H9 (cell line): Measurements from ENCODE around the gene GNE. TPM values are rescaled to one million over a fixed set of nuclear protein-coding genes. Genes with fewer than 3 reads are reported as not detected.
"Not testable (repeated sequence)": the region's sequence is repeated elsewhere in the genome, so short reads cannot be mapped to it uniquely, and the experiment has no call there.

Source experiments
- DNase-seq: peaks from one replicate; pipeline ENCODE4 v3.0.0-alpha.2; 2017
- H2AFZ ChIP-seq: one replicate; pipeline ENCODE4 v1.6.1; 2013; ENCODE audit warnings: mild to moderate bottlenecking, low read length, control low read depth, moderate library complexity
- H2AK5ac ChIP-seq: 2 replicates; pipeline ENCODE4 v1.6.1; 2013; ENCODE audit warnings: low read length, control low read depth, mixed read lengths; ENCODE audit not compliant: insufficient read length
- H2BK120ac ChIP-seq: one replicate; pipeline ENCODE4 v1.6.1; 2013; ENCODE audit warnings: low read depth, mild to moderate bottlenecking, low read length, control low read depth, inconsistent platforms; ENCODE audit not compliant: poor library complexity, severe bottlenecking
- H2BK12ac ChIP-seq: 2 replicates; pipeline ENCODE4 v1.6.1; 2013; ENCODE audit warnings: low read length, control low read depth, mixed read lengths, low read depth; ENCODE audit not compliant: insufficient read length
- H2BK15ac ChIP-seq: 2 replicates; pipeline ENCODE4 v1.6.1; 2013; ENCODE audit warnings: low read depth, low read length, control low read depth
- H2BK20ac ChIP-seq: one replicate; pipeline ENCODE4 v1.6.1; 2013; ENCODE audit warnings: low read depth, mild to moderate bottlenecking, low read length, control low read depth, inconsistent platforms; ENCODE audit not compliant: poor library complexity, severe bottlenecking
- H2BK5ac ChIP-seq: 2 replicates; pipeline ENCODE4 v1.6.1; 2013; ENCODE audit warnings: low read length, control low read depth, mixed read lengths; ENCODE audit not compliant: insufficient read length
- H3K14ac ChIP-seq: 2 replicates; pipeline ENCODE4 v1.6.1; 2013; ENCODE audit warnings: low read length, control low read depth; ENCODE audit not compliant: insufficient read depth
- H3K18ac ChIP-seq: 2 replicates; pipeline ENCODE4 v1.6.1; 2013; ENCODE audit warnings: low read depth, mild to moderate bottlenecking, mixed read lengths, low read length, control low read depth; ENCODE audit not compliant: insufficient read length
- H3K23ac ChIP-seq: 2 replicates; pipeline ENCODE4 v1.6.1; 2013; ENCODE audit warnings: low read length, control low read depth, mixed read lengths, low read depth; ENCODE audit not compliant: insufficient read length
- H3K23me2 ChIP-seq: 2 replicates; pipeline ENCODE4 v1.6.1; 2013; ENCODE audit warnings: low read depth, mild to moderate bottlenecking, mixed read lengths, low read length, control low read depth; ENCODE audit not compliant: insufficient read length, poor library complexity, severe bottlenecking
- H3K27ac ChIP-seq: 2 replicates; pipeline ENCODE4 v1.5.1; 2013; ENCODE audit warnings: low read length, control low read depth, mixed read lengths, low read depth; ENCODE audit not compliant: insufficient read length
- H3K27me3 ChIP-seq: 2 replicates; pipeline ENCODE4 v1.6.1; 2013; ENCODE audit warnings: low read length, control low read depth, inconsistent platforms; ENCODE audit not compliant: insufficient read depth
- H3K4ac ChIP-seq: 2 replicates; pipeline ENCODE4 v1.6.1; 2013; ENCODE audit warnings: low read depth, mild to moderate bottlenecking, control low read depth, inconsistent platforms, low read length, moderate library complexity
- H3K4me1 ChIP-seq: 2 replicates; pipeline ENCODE4 v1.6.1; 2013; ENCODE audit warnings: low read length, control low read depth, inconsistent platforms; ENCODE audit not compliant: insufficient read depth
- H3K4me2 ChIP-seq: 2 replicates; pipeline ENCODE4 v1.6.1; 2013; ENCODE audit warnings: low read length, control low read depth, mixed read lengths; ENCODE audit not compliant: insufficient read length, insufficient read depth
- H3K56ac ChIP-seq: 2 replicates; pipeline ENCODE4 v1.6.1; 2013; ENCODE audit warnings: low read depth, mild to moderate bottlenecking, mixed read lengths, low read length, control low read depth; ENCODE audit not compliant: insufficient read length
- H3K79me1 ChIP-seq: 2 replicates; pipeline ENCODE4 v1.6.1; 2013; ENCODE audit warnings: low read depth, mild to moderate bottlenecking, moderate library complexity, low read length, control low read depth, inconsistent platforms; ENCODE audit not compliant: insufficient read depth, poor library complexity, severe bottlenecking
- H3K79me2 ChIP-seq: 2 replicates; pipeline ENCODE4 v1.6.1; 2013; ENCODE audit warnings: low read length, control low read depth, inconsistent platforms; ENCODE audit not compliant: insufficient read depth
- H3K9ac ChIP-seq: 2 replicates; pipeline ENCODE4 v1.6.1; 2013; ENCODE audit warnings: low read length, control low read depth, mixed read lengths; ENCODE audit not compliant: insufficient read length; ENCODE audit errors: extremely low read depth
- H3K9me3 ChIP-seq: one replicate; pipeline ENCODE4 v1.6.1; 2013; ENCODE audit warnings: low read depth, low read length, inconsistent platforms; ENCODE audit not compliant: control insufficient read depth
- H3T11ph ChIP-seq: one replicate; pipeline ENCODE4 v1.6.1; 2013; ENCODE audit warnings: mild to moderate bottlenecking, low read length, control low read depth, inconsistent platforms
- H4K20me1 ChIP-seq: one replicate; pipeline ENCODE4 v1.6.1; 2013; ENCODE audit not compliant: control insufficient read depth, insufficient read length, insufficient read depth
- H4K5ac ChIP-seq: 2 replicates; pipeline ENCODE4 v1.6.1; 2013; ENCODE audit warnings: low read depth, mild to moderate bottlenecking, mixed read lengths, low read length, control low read depth; ENCODE audit not compliant: insufficient read length
- H4K8ac ChIP-seq: replicated peaks from 2 replicates; pipeline ENCODE4 v1.6.1; 2013; ENCODE audit warnings: low read length, control low read depth, mixed read lengths, low read depth; ENCODE audit not compliant: insufficient read length
- H4K91ac ChIP-seq: 2 replicates; pipeline ENCODE4 v1.6.1; 2013; ENCODE audit warnings: low read depth, mild to moderate bottlenecking, moderate library complexity, mixed read lengths, low read length, control low read depth; ENCODE audit not compliant: insufficient read length
- H3K27ac Mint-ChIP-seq, 3 experiments: 2 replicates in 2 of 3; 3 replicates in 1 of 3; pipeline ENCODE4 v1.8.0; 2020 to 2021; ENCODE audit warnings: mixed read lengths in 3 of 3, mild to moderate bottlenecking in 1 of 3, moderate library complexity in 1 of 3
- H3K27me3 Mint-ChIP-seq: 2 replicates; pipeline ENCODE4 v1.8.0; 2021; ENCODE audit warnings: low read depth, mild to moderate bottlenecking, moderate library complexity, mixed read lengths
- H3K36me3 Mint-ChIP-seq, 3 experiments: 2 replicates in 2 of 3; 3 replicates in 1 of 3; pipeline ENCODE4 v1.8.0; 2020 to 2021; ENCODE audit warnings: low read depth in 3 of 3, mixed read lengths in 3 of 3; ENCODE audit not compliant: insufficient read depth in 1 of 3
- H3K4me1 Mint-ChIP-seq, 2 experiments: 2 replicates each; pipeline ENCODE4 v1.8.0; 2020; ENCODE audit warnings: mixed read lengths in 2 of 2
- H3K4me3 Mint-ChIP-seq, 2 experiments: 2 replicates in 1 of 2; 3 replicates in 1 of 2; pipeline ENCODE4 v1.8.0; 2020 to 2021; ENCODE audit warnings: mild to moderate bottlenecking in 2 of 2, mixed read lengths in 2 of 2, moderate library complexity in 1 of 2
- H3K9me3 Mint-ChIP-seq, 2 experiments: 2 replicates in 1 of 2; 3 replicates in 1 of 2; pipeline ENCODE4 v1.8.0; 2020; ENCODE audit warnings: mild to moderate bottlenecking in 2 of 2, mixed read lengths in 2 of 2, moderate library complexity in 1 of 2
- WGBS: extraction: QIAGEN DNeasy Blood & Tissue Kit; methylation state at CpG from one replicate; pipeline ENCODE4 v1.1.7; 2013; ENCODE audit warnings: missing lambda C conversion rate, low lambda C conversion rate, mixed read lengths; ENCODE audit not compliant: insufficient read length; ENCODE audit errors: extremely low coverage; 5-methylcytosine and 5-hydroxymethylcytosine counted together
- total RNA-seq: library from RNA; stranded (reverse); gene quantifications from 2 replicates; pipeline ENCODE4 v1.2.1, GENCODE V29; 2021
- TF ChIP-seq, protein P1 (sequence below): fragments of 200-600 bp; sonication (generic); conservative IDR thresholded peaks from 3 replicates; pipeline ENCODE4 v1.8.0; 2021; ENCODE audit warnings: antibody characterized with exemption, mild to moderate bottlenecking

The GNE gene
- total RNA-seq, 1 experiment from 2014 or later, result 6.3 TPM

DNA sequence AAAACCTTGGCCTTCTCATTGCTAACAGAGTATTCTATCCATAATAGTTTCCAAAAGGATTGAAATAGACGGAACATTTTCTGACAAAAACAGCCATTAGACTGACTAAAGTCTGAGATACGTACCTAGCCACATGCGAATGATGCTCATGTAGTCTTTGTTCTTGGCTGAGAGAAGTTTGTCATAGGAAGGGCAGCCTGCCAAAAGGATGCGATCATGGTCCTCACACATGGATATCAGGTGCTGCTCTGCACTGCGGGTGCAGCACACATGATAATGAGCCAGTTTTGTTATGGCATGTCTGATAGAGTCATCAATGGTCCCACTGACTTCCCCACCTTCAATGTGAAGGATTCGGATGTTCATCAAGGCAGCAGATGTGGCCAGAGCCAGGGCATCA lies 12.3 kb downstream of the GNE start:
- no peak overlapping the region for H3K4me3 Mint-ChIP-seq
- H2BK5ac ChIP-seq, result no peak overlapping the region
- H3K23ac ChIP-seq, result no peak overlapping the region
- no peak overlapping the region for H4K91ac ChIP-seq
- no peak overlapping the region for H3K27ac ChIP-seq
- no CpG with 5 or more reads among the region's 6 CpGs for WGBS
- H3K27me3 ChIP-seq, result no peaks in the 10 kb centered on the region
- H2BK12ac ChIP-seq, result no peak overlapping the region
- no peak overlapping the region for H3K18ac ChIP-seq
- no peak overlapping the region for H2AK5ac ChIP-seq
- no peaks in the 10 kb centered on the region for H3K4me1 Mint-ChIP-seq
- no peaks in the 10 kb centered on the region for H3K79me1 ChIP-seq
- H2AFZ ChIP-seq, result no peak overlapping the region
- no peaks in the 10 kb centered on the region for H3K27me3 Mint-ChIP-seq
- TF ChIP-seq, protein P1, sequence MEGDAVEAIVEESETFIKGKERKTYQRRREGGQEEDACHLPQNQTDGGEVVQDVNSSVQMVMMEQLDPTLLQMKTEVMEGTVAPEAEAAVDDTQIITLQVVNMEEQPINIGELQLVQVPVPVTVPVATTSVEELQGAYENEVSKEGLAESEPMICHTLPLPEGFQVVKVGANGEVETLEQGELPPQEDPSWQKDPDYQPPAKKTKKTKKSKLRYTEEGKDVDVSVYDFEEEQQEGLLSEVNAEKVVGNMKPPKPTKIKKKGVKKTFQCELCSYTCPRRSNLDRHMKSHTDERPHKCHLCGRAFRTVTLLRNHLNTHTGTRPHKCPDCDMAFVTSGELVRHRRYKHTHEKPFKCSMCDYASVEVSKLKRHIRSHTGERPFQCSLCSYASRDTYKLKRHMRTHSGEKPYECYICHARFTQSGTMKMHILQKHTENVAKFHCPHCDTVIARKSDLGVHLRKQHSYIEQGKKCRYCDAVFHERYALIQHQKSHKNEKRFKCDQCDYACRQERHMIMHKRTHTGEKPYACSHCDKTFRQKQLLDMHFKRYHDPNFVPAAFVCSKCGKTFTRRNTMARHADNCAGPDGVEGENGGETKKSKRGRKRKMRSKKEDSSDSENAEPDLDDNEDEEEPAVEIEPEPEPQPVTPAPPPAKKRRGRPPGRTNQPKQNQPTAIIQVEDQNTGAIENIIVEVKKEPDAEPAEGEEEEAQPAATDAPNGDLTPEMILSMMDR, result no peak
- H2BK20ac ChIP-seq, result no peak overlapping the region
- H4K5ac ChIP-seq, result no peak overlapping the region
- H3K36me3 Mint-ChIP-seq, result peaks cover 9 to 25% (median 22%) of the 10 kb centered on the region in 3 experiments; a peak in 6 of 7 replicates
- no peak overlapping the region for H3K14ac ChIP-seq
- H3K9ac ChIP-seq, result no peak overlapping the region
- H2BK120ac ChIP-seq, result no peak overlapping the region
- H3K4ac ChIP-seq, result no peak overlapping the region
- no peak overlapping the region for H2BK15ac ChIP-seq
- H3K4me1 ChIP-seq, result no peaks in the 10 kb centered on the region
- H3K56ac ChIP-seq, result no peak overlapping the region
- no peak overlapping the region for H4K8ac ChIP-seq
- no peaks in the 10 kb centered on the region for H3K79me2 ChIP-seq
- H4K20me1 ChIP-seq, result no peaks in the 10 kb centered on the region
- H3T11ph ChIP-seq, result no peak overlapping the region
- no peak for DNase-seq
- H3K9me3 ChIP-seq, result no peaks in the 10 kb centered on the region
- no peaks in the 10 kb centered on the region for H3K9me3 Mint-ChIP-seq
- 0 out of 7 replicates have a peak overlapping the region, but pooled peaks of 1 of the 3 experiments have one; percentile 79 for H3K27ac Mint-ChIP-seq
- no peak overlapping the region for H3K4me2 ChIP-seq
- no peaks in the 10 kb centered on the region for H3K23me2 ChIP-seq

DNA sequence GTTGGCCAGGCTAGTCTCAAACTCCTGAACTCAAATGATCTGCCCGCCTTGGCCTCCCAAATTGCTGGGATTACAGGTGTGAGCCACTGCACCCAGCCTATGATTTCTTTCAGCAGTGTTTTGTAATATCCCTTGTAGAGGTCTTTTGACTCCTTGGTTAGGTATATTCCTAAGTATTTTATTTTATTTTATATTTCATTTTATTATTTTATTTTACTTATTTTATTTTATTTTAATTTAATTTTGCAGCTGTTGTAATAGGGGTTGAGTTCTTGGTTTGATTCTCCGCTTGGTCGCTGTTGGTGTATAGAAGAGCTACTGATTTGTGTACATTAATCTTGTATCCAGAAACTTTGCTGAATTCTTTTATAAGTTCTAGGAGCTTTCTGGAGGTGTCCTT lies 18.6 kb downstream of the GNE start:
- H3K18ac ChIP-seq, H3K9me3 ChIP-seq, H3K4me3 Mint-ChIP-seq, H2AFZ ChIP-seq, H3K9ac ChIP-seq, H3K4me1 ChIP-seq, H3K27ac Mint-ChIP-seq, H3K4me1 Mint-ChIP-seq, H3K79me1 ChIP-seq, H4K8ac ChIP-seq, H3K79me2 ChIP-seq, H2BK20ac ChIP-seq, H3K23me2 ChIP-seq, H4K5ac ChIP-seq, H3K56ac ChIP-seq, H3K4me2 ChIP-seq, H3K23ac ChIP-seq, H2BK120ac ChIP-seq, H3T11ph ChIP-seq, H4K91ac ChIP-seq, H4K20me1 ChIP-seq, H2BK12ac ChIP-seq, H3K27ac ChIP-seq, H3K27me3 ChIP-seq, H3K27me3 Mint-ChIP-seq, H2BK15ac ChIP-seq, H3K9me3 Mint-ChIP-seq, DNase-seq, H2AK5ac ChIP-seq, H2BK5ac ChIP-seq, H3K14ac ChIP-seq, H3K4ac ChIP-seq: not testable (repeated sequence)
- peaks cover 5 to 32% (median 22%) of the 10 kb centered on the region in 3 experiments for H3K36me3 Mint-ChIP-seq
- no CpG with 5 or more reads among the region's 3 CpGs for WGBS
